ENCODE data around the gene VAC14.

- TF ChIP-seq CTCF (IDR thresholded peaks at IDR 0.05) (no peak), EP300 (IDR thresholded peaks at IDR 0.05) (no peak), POLR2AphosphoS5 (IDR thresholded peaks at IDR 0.05) (no peak), POLR2A (IDR thresholded peaks at IDR 0.05) (no peak)
These were observed 79.6 kb downstream of the VAC14 start for GRCh38 chr16:70721202-70721963.
